ENCODE results near the gene GAST. TPM values are rescaled to one million over a fixed set of nuclear protein-coding genes. Genes with fewer than 3 reads are reported as not detected.

GAST gene
- total and polyA plus RNA-seq, 2 experiments from 2014 or later, result not detected

GRCh38 chr17:41667280-41668041 is 44.7 kb upstream of the GAST start (continued):
- no peak for TF ChIP-seq ZNF462 (CRISPR knock-in tag; IDR thresholded peaks at IDR 0.05)
- TF ChIP-seq EZH2phosphoT487 (IDR thresholded peaks at IDR 0.05; ENCODE audit: unreplicated experiment), result no peak
- no peak for TF ChIP-seq ZNF331 (CRISPR knock-in tag; IDR thresholded peaks at IDR 0.05; ENCODE audit: low read depth)
- no peak for TF ChIP-seq CREB1 (CRISPR knock-in tag; IDR thresholded peaks at IDR 0.05; ENCODE audit: low read depth)
- TF ChIP-seq ZNF114 (CRISPR knock-in tag; IDR thresholded peaks at IDR 0.05), result no peak
- no peak for TF ChIP-seq POLR2AphosphoS5 (IDR thresholded peaks at IDR 0.05; ENCODE audit: low read depth)
- no peak for TF ChIP-seq EZH2 (IDR thresholded peaks at IDR 0.05; ENCODE audit: low read depth, unreplicated experiment)
- TF ChIP-seq STAT1 (IDR thresholded peaks at IDR 0.05; ENCODE audit: unreplicated experiment), result no peak

- no peak for DNase-seq (ENCODE audit: low spot score)
- TF ChIP-seq NANOG (IDR thresholded peaks at IDR 0.05; ENCODE audit: borderline replicate concordance) (no peak), ZNF331 (CRISPR knock-in tag; IDR thresholded peaks at IDR 0.05; ENCODE audit: low read depth) (no peak), ZNF462 (CRISPR knock-in tag; IDR thresholded peaks at IDR 0.05) (no peak)
- no peak overlapping the region for H3K27ac Mint-ChIP-seq
Observed at GRCh38 chr17:41672153-41672552, 40.0 kb upstream of the GAST start.

More at GRCh38 chr17:41672153-41672552, 40.0 kb upstream of the GAST start:
- no peak overlapping the region for H3K4me3 Mint-ChIP-seq
- H3K36me3 Mint-ChIP-seq (ENCODE audit: low read depth), result 0 out of 3 replicates have a peak, but pooled peaks cover 4% of the 10 kb centered on the region
- Histone ChIP-seq H3K9me2 (ENCODE audit: insufficient read depth) (no peaks in the 10 kb centered on the region), H3K27me3 (ENCODE audit: insufficient read depth) (no peaks in the 10 kb centered on the region), H3K79me2 (replicated peaks; ENCODE audit: insufficient read depth) (no peaks in the 10 kb centered on the region), H3K4me2 (no peak overlapping the region), H4K20me1 (replicated peaks; ENCODE audit: insufficient read depth) (no peaks in the 10 kb centered on the region), H3K36me3 (ENCODE audit: insufficient read depth) (no peaks in the 10 kb centered on the region), H3K4me3 (no peak overlapping the region), H3K4me1 (ENCODE audit: insufficient read depth) (peaks cover 21% of the 10 kb centered on the region), H2AFZ (no peak overlapping the region), H3F3A (replicated peaks; ENCODE audit: low read depth) (no peaks in the 10 kb centered on the region), H3K27ac (ENCODE audit: low read depth) (no peak overlapping the region)
- H3K4me1 Mint-ChIP-seq, result peaks cover 25% of the 10 kb centered on the region
- ATAC-seq, result no peak
- peaks cover 12% of the 10 kb centered on the region for H3K27me3 Mint-ChIP-seq (ENCODE audit: insufficient read depth, low read depth, poor library complexity)
- peaks cover 6% of the 10 kb centered on the region; the same call in 2 of the 3 replicates for H3K9me3 Mint-ChIP-seq

Measured in GM23338 (cell line).